ENCODE results near the gene ZNF507. TPM values are rescaled to one million over a fixed set of nuclear protein-coding genes. Genes with fewer than 3 reads are reported as not detected.

ZNF507 gene
- total and polyA plus RNA-seq, 9 of the 15 experiments (the other 6 are each of a cell fraction or from before 2014, with no cell fraction given) = 2.9 to 25.0 (median 10.4) TPM

- TF ChIP-seq AFF1 (IDR thresholded peaks at IDR 0.05; ENCODE audit: low read depth in 1 of 2, partially characterized antibody in 2 of 2) = no peak
- TF ChIP-seq ZNF76 (CRISPR knock-in tag; IDR thresholded peaks at IDR 0.05; ENCODE audit: borderline replicate concordance) = no peak
- TF ChIP-seq CREB5 (CRISPR knock-in tag; IDR thresholded peaks at IDR 0.05) = no peak
- no peak for TF ChIP-seq ARHGAP35 (IDR thresholded peaks at IDR 0.05; ENCODE audit: partially characterized antibody)
- no peak for TF ChIP-seq ZNF316 (IDR thresholded peaks at IDR 0.05)
- 0 out of 4 replicates have a peak, but pooled peaks of 1 of the 2 experiments have one; percentile 58 for TF ChIP-seq SIN3A (IDR thresholded peaks at IDR 0.05; ENCODE audit: borderline replicate concordance in 2 of 2, control insufficient read depth in 1 of 2, low read depth in 2 of 2, low read length in 2 of 2)
- TF ChIP-seq STAT5B (CRISPR knock-in tag; IDR thresholded peaks at IDR 0.05) = no peak
- TF ChIP-seq ZNF398 (CRISPR knock-in tag; IDR thresholded peaks at IDR 0.05) = no peak
- no peak for TF ChIP-seq ZBED1 (IDR thresholded peaks at IDR 0.05)
- no peak for TF ChIP-seq ATF4 (CRISPR knock-in tag; IDR thresholded peaks at IDR 0.05)
- no peak for TF ChIP-seq MTA3 (IDR thresholded peaks at IDR 0.05; ENCODE audit: borderline replicate concordance)
- no peak for TF ChIP-seq CTCFL (IDR thresholded peaks at IDR 0.05; ENCODE audit: borderline replicate concordance, insufficient read depth, low read depth, low read length, poor library complexity, severe bottlenecking)
- no peak for TF ChIP-seq HNRNPH1 (optimal IDR thresholded peaks at IDR 0.05; ENCODE audit: low read depth, low read length)
- TF ChIP-seq TCF3 (CRISPR knock-in tag; IDR thresholded peaks at IDR 0.05) = no peak
- no peak for TF ChIP-seq NFE2 (IDR thresholded peaks at IDR 0.05; ENCODE audit: low read depth)
- no peak for TF ChIP-seq SMAD1 (IDR thresholded peaks at IDR 0.05; ENCODE audit: low read depth, low read length, partially characterized antibody)
These were observed 61.0 kb downstream of the ZNF507 start (continued) for GRCh38 chr19:32406161-32407003.
